ENCODE measurements around the gene DNASE1L2.

The DNASE1L2 gene

DNA sequence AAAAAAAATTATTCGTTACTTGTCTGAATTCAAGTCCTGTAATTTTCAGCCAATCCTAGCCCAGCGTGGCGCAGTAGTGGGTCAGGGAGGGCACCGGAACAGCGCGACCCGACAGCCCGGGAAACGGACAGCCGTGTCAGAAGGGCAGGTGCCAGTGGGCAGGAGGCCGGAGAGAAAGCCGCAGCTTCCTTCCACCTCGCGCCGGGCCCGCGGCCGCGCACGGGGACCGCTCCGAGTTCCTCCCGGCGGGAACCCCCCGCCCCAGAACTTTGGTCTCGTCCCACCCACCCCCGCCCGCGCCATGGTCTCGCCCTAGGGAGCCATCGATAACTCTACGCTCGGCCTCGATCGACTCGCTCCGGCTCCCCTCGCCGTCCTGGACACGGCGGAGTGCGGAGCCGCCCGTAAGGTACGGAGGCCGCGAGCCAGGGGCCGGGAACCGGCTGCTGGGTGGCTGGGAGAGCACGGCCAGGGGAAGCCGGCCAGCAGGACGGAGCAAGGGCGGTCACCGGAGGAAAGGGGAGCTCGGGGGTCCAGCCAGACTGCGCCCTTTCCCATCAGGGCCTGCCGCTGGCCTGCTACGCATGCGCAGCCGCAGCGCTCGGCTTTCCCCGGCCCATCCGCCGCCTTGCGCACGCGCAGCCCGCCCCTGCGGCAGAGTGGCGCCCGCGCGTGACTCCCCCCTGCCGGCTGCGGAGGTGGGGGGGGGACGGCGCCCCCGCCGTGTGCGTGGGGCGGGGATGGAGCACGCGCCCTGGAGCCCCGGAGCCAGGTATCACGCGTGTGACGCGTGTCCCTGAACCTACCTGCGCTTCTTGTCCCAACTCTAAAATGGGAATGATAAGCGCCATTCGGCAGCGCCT is 30.9 kb upstream of the DNASE1L2 start, which contains the start of gene MLST8:
Gene MLST8 (plus strand): TSS at position 351 of the 863 bp plus-strand sequence. CDS start 632 bp downstream, outside the sequence.
- Histone ChIP-seq H3K36me3 (ENCODE audit: insufficient read depth, low read length) (peaks cover 19% of the 10 kb centered on the region), H3K4me1 (ENCODE audit: insufficient read depth, low read length) (peaks cover 11% of the 10 kb centered on the region), H3K9ac (ENCODE audit: low read length) (peak within 1 kb of the TSS; percentile 33), H3K27ac (ENCODE audit: low read depth, low read length) (peak within 1 kb of the TSS; percentile 93), H3K27me3 (ENCODE audit: control insufficient read depth in 1 of 2, insufficient read depth in 2 of 2, low read length in 2 of 2) (no peaks in the 10 kb centered on the region), H3K9me3 (ENCODE audit: low read length) (no peaks in the 10 kb centered on the region), H3K4me3 (ENCODE audit: low read depth in 1 of 2, low read length in 2 of 2) (peak within 1 kb of the TSS; percentile 76 to 95)

DNA sequence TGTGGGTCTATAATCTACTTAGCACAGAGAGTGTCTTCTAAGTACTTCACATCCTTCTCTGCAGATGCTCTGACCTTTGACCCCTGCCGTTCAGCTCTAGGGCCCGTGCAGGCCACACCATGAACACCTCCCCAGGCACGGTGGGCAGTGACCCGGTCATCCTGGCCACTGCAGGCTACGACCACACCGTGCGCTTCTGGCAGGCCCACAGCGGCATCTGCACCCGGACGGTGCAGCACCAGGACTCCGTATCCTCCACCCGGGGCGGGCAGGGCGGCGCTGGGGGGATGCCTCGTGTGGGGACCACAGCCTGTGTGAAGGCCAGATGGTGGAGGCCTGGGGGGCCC is 30.3 kb upstream of the DNASE1L2 start:
- H3K4me3 ChIP-seq (ENCODE audit: low read depth in 1 of 2, low read length in 2 of 2): peak overlapping the region; percentile 76 to 95
- no peaks in the 10 kb centered on the region for H3K9me3 ChIP-seq (ENCODE audit: low read length)
- peaks cover 19% of the 10 kb centered on the region for H3K36me3 ChIP-seq (ENCODE audit: insufficient read depth, low read length)
- peak overlapping the region; percentile 33 for H3K9ac ChIP-seq (ENCODE audit: low read length)
- H3K27me3 ChIP-seq (ENCODE audit: control insufficient read depth in 1 of 2, insufficient read depth in 2 of 2, low read length in 2 of 2): no peaks in the 10 kb centered on the region
- peaks cover 11% of the 10 kb centered on the region for H3K4me1 ChIP-seq (ENCODE audit: insufficient read depth, low read length)
- peak overlapping the region; percentile 93 for H3K27ac ChIP-seq (ENCODE audit: low read depth, low read length)

DNA sequence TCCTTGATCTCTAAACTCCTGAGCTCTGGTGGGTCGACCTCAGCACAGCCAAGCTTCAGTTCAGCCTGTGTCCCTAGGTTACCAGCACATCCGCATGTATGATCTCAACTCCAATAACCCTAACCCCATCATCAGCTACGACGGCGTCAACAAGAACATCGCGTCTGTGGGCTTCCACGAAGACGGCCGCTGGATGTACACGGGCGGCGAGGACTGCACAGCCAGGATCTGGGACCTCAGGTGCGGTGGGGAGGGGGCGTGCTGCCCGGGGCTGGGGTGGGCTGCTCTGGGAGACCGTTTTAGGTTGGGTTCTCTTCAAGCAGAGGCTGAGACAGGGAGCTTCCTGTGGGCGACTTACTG is 29.8 kb upstream of the DNASE1L2 start:
- H3K9me3 ChIP-seq (ENCODE audit: low read length): no peaks in the 10 kb centered on the region
- H3K27me3 ChIP-seq (ENCODE audit: control insufficient read depth in 1 of 2, insufficient read depth in 2 of 2, low read length in 2 of 2): no peaks in the 10 kb centered on the region
- H3K4me3 ChIP-seq (ENCODE audit: low read depth in 1 of 2, low read length in 2 of 2): peak overlapping the region; percentile 76 to 95
- peaks cover 19% of the 10 kb centered on the region for H3K36me3 ChIP-seq (ENCODE audit: insufficient read depth, low read length)
- H3K9ac ChIP-seq (ENCODE audit: low read length): peak overlapping the region; percentile 33
- H3K27ac ChIP-seq (ENCODE audit: low read depth, low read length): no peak overlapping the region
- H3K4me1 ChIP-seq (ENCODE audit: insufficient read depth, low read length): peaks cover 11% of the 10 kb centered on the region

DNA sequence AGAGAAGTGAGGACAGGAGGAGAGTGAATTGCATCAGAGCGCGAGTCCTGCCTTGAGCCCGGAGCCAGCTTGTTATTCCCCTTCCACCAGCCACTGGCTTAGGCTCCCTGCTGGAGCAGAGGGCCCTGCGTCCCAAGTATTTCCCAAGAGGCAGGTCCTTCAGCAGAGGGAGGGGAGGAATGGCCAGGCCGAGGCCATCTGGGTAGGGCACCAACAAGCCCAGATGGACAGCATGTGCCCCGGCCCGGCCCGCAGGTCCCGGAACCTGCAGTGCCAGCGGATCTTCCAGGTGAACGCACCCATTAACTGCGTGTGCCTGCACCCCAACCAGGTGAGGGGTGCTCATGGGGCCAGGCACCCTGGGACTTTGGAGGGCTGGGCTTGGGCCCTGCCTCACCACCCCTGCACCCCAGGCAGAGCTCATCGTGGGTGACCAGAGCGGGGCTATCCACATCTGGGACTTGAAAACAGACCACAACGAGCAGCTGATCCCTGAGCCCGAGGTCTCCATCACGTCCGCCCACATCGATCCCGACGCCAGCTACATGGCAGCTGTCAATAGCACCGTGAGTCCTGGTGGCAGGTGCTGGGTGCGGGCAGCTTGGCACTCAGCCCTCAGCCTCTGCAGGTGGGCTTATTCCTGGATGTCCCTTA is 29.3 kb upstream of the DNASE1L2 start:
- H3K9ac ChIP-seq (ENCODE audit: low read length): no peak overlapping the region
- H3K27ac ChIP-seq (ENCODE audit: low read depth, low read length): no peak overlapping the region
- no peak overlapping the region for H3K4me3 ChIP-seq (ENCODE audit: low read depth in 1 of 2, low read length in 2 of 2)
- peaks cover 11% of the 10 kb centered on the region for H3K4me1 ChIP-seq (ENCODE audit: insufficient read depth, low read length)
- no peaks in the 10 kb centered on the region for H3K27me3 ChIP-seq (ENCODE audit: control insufficient read depth in 1 of 2, insufficient read depth in 2 of 2, low read length in 2 of 2)
- peaks cover 19% of the 10 kb centered on the region for H3K36me3 ChIP-seq (ENCODE audit: insufficient read depth, low read length)
- H3K9me3 ChIP-seq (ENCODE audit: low read length): no peaks in the 10 kb centered on the region

DNA sequence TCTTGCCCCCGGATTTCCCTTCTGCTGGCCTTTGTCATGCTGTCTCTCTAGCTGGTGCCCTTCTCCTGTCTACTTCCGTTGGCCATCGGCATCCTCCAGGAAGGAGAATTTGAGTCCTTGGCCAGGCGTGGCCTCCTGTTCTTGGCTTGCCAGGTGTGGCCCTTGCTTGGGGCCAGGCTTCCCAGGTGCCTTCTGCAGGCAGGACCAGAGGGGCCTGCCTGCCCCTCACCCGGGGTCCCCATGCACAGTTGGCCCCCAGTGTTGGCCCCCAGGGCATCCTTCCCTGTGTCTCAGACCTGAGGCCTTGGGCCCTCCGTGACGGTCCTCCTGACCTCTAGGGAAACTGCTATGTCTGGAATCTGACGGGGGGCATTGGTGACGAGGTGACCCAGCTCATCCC is 28.4 kb upstream of the DNASE1L2 start:
- no peak overlapping the region for H3K4me3 ChIP-seq (ENCODE audit: low read depth in 1 of 2, low read length in 2 of 2)
- H3K27me3 ChIP-seq (ENCODE audit: control insufficient read depth in 1 of 2, insufficient read depth in 2 of 2, low read length in 2 of 2): no peaks in the 10 kb centered on the region
- no peaks in the 10 kb centered on the region for H3K9me3 ChIP-seq (ENCODE audit: low read length)
- no peak overlapping the region for H3K9ac ChIP-seq (ENCODE audit: low read length)
- peaks cover 14% of the 10 kb centered on the region for H3K4me1 ChIP-seq (ENCODE audit: insufficient read depth, low read length)
- H3K27ac ChIP-seq (ENCODE audit: low read depth, low read length): no peak overlapping the region
- peaks cover 19% of the 10 kb centered on the region for H3K36me3 ChIP-seq (ENCODE audit: insufficient read depth, low read length)

DNA sequence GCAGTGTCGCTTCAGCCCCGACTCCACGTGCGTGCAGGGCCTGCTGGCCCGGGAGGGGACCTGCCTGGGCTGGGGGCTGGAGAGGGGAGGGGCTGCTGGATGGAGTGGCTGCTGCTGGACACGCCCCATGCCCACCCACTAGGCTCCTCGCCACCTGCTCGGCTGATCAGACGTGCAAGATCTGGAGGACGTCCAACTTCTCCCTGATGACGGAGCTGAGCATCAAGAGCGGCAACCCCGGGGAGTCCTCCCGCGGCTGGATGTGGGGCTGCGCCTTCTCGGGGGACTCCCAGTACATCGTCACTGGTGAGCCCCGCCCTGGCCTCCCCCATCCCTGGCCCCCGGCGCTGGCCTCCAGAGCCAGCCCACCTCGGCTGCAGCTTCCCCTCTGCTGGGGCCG is 27.9 kb upstream of the DNASE1L2 start:
- H3K9me3 ChIP-seq (ENCODE audit: low read length): no peaks in the 10 kb centered on the region
- no peak overlapping the region for H3K4me3 ChIP-seq (ENCODE audit: low read depth in 1 of 2, low read length in 2 of 2)
- H3K9ac ChIP-seq (ENCODE audit: low read length): no peak overlapping the region
- H3K36me3 ChIP-seq (ENCODE audit: insufficient read depth, low read length): peaks cover 19% of the 10 kb centered on the region
- no peak overlapping the region for H3K27ac ChIP-seq (ENCODE audit: low read depth, low read length)
- peaks cover 18% of the 10 kb centered on the region for H3K4me1 ChIP-seq (ENCODE audit: insufficient read depth, low read length)
- no peaks in the 10 kb centered on the region for H3K27me3 ChIP-seq (ENCODE audit: control insufficient read depth in 1 of 2, insufficient read depth in 2 of 2, low read length in 2 of 2)

DNA sequence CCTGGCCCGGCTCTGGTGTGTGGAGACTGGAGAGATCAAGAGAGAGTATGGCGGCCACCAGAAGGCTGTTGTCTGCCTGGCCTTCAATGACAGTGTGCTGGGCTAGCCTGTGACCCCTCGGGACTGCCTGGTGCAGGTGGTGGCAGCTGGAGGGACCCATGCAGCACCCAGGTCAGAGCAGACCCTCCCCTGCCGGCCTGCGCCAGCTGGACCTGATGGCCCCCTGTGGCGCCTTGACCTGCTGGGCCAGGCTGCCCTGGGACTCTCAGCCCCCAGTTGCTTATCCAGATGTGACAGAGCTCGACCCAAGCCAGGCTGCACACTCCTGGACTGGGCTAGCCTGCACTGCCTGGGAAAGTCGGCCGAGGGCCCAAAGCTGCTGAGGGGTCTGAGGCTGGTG is 27.5 kb upstream of the DNASE1L2 start:
- Histone ChIP-seq H3K27me3 (ENCODE audit: control insufficient read depth in 1 of 2, insufficient read depth in 2 of 2, low read length in 2 of 2) (no peaks in the 10 kb centered on the region), H3K9me3 (ENCODE audit: low read length) (no peaks in the 10 kb centered on the region), H3K27ac (ENCODE audit: low read depth, low read length) (no peak overlapping the region), H3K36me3 (ENCODE audit: insufficient read depth, low read length) (peaks cover 19% of the 10 kb centered on the region), H3K4me1 (ENCODE audit: insufficient read depth, low read length) (peaks cover 23% of the 10 kb centered on the region), H3K4me3 (ENCODE audit: low read depth in 1 of 2, low read length in 2 of 2) (no peak overlapping the region), H3K9ac (ENCODE audit: low read length) (no peak overlapping the region)

DNA sequence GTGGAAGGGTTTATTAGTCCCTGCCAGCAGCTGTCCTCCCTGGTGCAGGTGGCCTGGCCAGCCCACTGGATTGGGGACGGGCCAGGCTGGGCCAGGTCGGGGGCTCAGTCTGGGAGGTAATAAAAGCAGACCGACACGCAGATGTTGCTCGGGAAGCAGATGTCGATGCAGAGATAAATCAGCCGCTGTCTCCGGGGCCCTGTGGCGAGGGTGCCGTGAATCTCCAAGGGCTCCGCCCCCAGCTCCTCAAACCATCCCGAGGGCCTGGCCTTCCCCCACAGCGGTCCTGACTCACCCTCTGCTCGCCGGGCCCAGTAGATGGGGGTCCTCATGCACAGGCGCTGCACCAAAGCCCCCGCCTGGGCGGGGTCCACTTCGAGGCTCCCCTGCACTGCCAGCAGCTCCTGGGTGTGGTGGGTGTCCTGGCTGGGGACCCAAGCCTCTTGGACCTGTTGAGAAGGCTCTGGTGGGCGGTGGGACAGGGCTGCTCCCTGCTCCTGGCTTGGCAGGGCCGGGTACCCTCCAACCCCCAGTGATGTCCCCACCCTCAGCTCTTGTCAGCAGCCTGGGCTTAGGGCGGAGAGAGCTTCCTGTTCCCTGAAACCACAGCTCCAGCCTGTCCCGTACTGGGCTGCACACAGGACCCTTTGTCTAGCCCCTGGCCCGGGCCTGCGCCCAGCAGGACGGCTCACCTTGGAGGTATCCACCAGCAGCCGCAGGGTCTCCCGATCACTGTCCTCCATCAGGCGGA is 26.8 kb upstream of the DNASE1L2 start:
- Histone ChIP-seq H3K27me3 (ENCODE audit: control insufficient read depth in 1 of 2, insufficient read depth in 2 of 2, low read length in 2 of 2) (no peaks in the 10 kb centered on the region), H3K27ac (ENCODE audit: low read depth, low read length) (no peak overlapping the region), H3K9ac (ENCODE audit: low read length) (no peak overlapping the region), H3K36me3 (ENCODE audit: insufficient read depth, low read length) (peaks cover 19% of the 10 kb centered on the region), H3K4me1 (ENCODE audit: insufficient read depth, low read length) (peaks cover 23% of the 10 kb centered on the region), H3K9me3 (ENCODE audit: low read length) (no peaks in the 10 kb centered on the region), H3K4me3 (ENCODE audit: low read depth in 1 of 2, low read length in 2 of 2) (no peak overlapping the region)

DNA sequence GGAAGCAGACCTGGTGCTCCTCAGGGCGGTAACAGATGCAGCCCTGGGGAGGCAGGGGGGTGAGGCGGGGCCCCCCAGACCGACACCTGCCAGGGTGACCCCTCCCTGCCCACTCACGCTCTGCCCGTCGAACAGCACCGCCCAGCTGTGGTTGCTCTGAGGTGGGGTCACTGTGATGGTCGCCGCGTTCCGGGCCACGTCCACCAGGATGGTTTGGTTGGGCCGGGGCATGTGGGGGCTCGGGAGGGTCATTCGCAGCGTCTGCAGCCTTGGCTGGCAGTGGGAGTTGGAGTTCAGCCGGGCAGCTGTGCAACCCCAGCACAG is 26.3 kb upstream of the DNASE1L2 start:
- Histone ChIP-seq H3K4me1 (ENCODE audit: insufficient read depth, low read length) (peaks cover 18% of the 10 kb centered on the region), H3K9me3 (ENCODE audit: low read length) (no peaks in the 10 kb centered on the region), H3K27ac (ENCODE audit: low read depth, low read length) (no peak overlapping the region), H3K27me3 (ENCODE audit: control insufficient read depth in 1 of 2, insufficient read depth in 2 of 2, low read length in 2 of 2) (no peaks in the 10 kb centered on the region), H3K36me3 (ENCODE audit: insufficient read depth, low read length) (peaks cover 19% of the 10 kb centered on the region), H3K4me3 (ENCODE audit: low read depth in 1 of 2, low read length in 2 of 2) (no peak overlapping the region), H3K9ac (ENCODE audit: low read length) (no peak overlapping the region)

DNA sequence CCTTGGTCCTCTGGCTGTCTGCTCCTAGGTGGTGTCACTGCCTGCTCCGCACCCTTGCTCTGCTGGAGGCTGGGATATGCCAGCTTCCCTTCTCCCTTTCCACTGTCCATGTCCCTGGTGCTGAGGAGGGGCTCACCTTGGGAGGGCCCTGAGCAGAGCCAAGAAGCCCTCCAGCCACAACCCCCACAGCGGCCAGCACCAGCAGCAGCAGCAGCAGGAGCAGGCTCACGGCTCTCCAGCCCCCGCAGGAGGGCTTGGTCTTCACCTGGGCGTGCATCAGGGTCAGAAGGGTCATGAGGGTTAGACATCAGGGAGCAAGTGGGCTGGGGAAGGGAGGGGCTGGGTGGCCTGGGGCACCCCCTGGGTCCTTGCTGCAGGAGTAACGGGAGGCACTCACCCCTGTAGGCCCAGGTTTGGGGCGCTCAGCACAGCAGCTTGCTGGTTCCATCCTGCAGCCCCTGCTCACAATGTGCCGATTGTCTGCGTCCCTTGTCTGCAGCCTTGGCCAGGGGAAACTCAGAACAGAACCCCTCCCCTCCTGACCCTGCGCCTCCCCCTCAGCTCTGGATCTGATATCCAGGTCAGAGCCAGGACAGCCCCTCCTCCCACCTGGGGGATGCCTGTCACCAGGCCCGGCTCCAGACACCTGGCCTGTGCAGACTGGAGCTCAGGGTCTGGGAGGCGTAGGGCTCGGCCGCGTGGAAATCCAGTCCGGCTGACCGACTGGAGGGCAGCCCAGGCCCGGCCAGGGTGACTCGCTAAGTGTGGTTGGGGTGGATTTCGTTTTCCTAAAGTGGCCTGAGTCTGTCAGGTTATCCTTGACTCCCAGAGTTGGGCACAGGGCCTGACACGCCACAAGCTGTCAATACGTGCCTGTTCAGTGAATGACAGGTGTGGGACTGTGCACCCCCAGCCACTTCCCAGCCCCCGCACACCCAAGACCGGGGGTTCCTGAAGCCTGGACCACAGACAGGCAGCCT is 25.6 kb upstream of the DNASE1L2 start, which contains the start of gene BRICD5:
Gene BRICD5 (minus strand): TSS at position 478 of the 980 bp plus-strand sequence. CDS start 30 bp downstream, at position 448.
- Histone ChIP-seq H3K4me1 (ENCODE audit: insufficient read depth, low read length) (peaks cover 18% of the 10 kb centered on the region), H3K9ac (ENCODE audit: low read length) (no peak within 1 kb of the TSS), H3K9me3 (ENCODE audit: low read length) (no peaks in the 10 kb centered on the region), H3K27me3 (ENCODE audit: control insufficient read depth in 1 of 2, insufficient read depth in 2 of 2, low read length in 2 of 2) (no peaks in the 10 kb centered on the region), H3K36me3 (ENCODE audit: insufficient read depth, low read length) (peaks cover 19% of the 10 kb centered on the region), H3K4me3 (ENCODE audit: low read depth in 1 of 2, low read length in 2 of 2) (no peak within 1 kb of the TSS), H3K27ac (ENCODE audit: low read depth, low read length) (no peak within 1 kb of the TSS)
